GM19468 (cell line): Measurements from ENCODE around the gene NUMBL.
A peak's percentile ranks its signal among the peaks of the same experiment; 100 is the strongest.

Experiments
- ATAC-seq: cut with Tn5 transposase; IDR thresholded peaks from one replicate; pipeline ENCODE4 v1.9.1; 2021; ENCODE audit warnings: mild to moderate bottlenecking, moderate library complexity, moderate number of reproducible peaks; ENCODE audit not compliant: unreplicated experiment; ENCODE audit errors: extremely low read depth

Gene NUMBL

GRCh38 chr19:40716482-40717324 is 26.3 kb upstream of the NUMBL start, which contains the start of the genes COQ8B and ITPKC:
TSS of gene COQ8B (minus strand) at chr19:40716886. CDS start at chr19:40714632, 2,254 bp downstream.
TSS of gene ITPKC (plus strand) at chr19:40717112. CDS start at chr19:40717136, 24 bp downstream.
- peak; percentile 72 for ATAC-seq

GRCh38 chr19:40716031-40716481 is 25.6 kb upstream of the NUMBL start:
- ATAC-seq, result no peak

- ATAC-seq, result peak; percentile 56
These were observed 24.2 kb upstream of the NUMBL start for GRCh38 chr19:40714441-40715299.

GRCh38 chr19:40713939-40714338 is 23.5 kb upstream of the NUMBL start:
- ATAC-seq, result no peak

GRCh38 chr19:40709817-40710216 is 19.4 kb upstream of the NUMBL start:
- no peak for ATAC-seq

- ATAC-seq, result no peak
These were observed 17.2 kb upstream of the NUMBL start for GRCh38 chr19:40707615-40708014.

- ATAC-seq, result no peak
These were observed 15.6 kb upstream of the NUMBL start for GRCh38 chr19:40705950-40706619.

GRCh38 chr19:40705362-40705651 is 14.9 kb upstream of the NUMBL start:
- no peak for ATAC-seq

GRCh38 chr19:40704491-40705361 is 14.3 kb upstream of the NUMBL start:
- no peak for ATAC-seq

- no peak for ATAC-seq
These were observed 12.7 kb upstream of the NUMBL start for GRCh38 chr19:40703029-40703755.

GRCh38 chr19:40702337-40703012 is 12.0 kb upstream of the NUMBL start:
- no peak for ATAC-seq

GRCh38 chr19:40701758-40702157 is 11.3 kb upstream of the NUMBL start:
- no peak for ATAC-seq

- no peak for ATAC-seq
These were observed 9.6 kb upstream of the NUMBL start for GRCh38 chr19:40700083-40700482.

- no peak for ATAC-seq
These were observed 6.6 kb upstream of the NUMBL start for GRCh38 chr19:40697007-40697406.

- ATAC-seq, result no peak
These were observed 5.4 kb upstream of the NUMBL start for GRCh38 chr19:40695881-40696280.

GRCh38 chr19:40693896-40694295 is 3.4 kb upstream of the NUMBL start:
- no peak for ATAC-seq

- ATAC-seq, result no peak
These were observed 2.8 kb upstream of the NUMBL start for GRCh38 chr19:40693150-40693788.

GRCh38 chr19:40692212-40692551 is 1.7 kb upstream of the NUMBL start:
- ATAC-seq, result no peak
